Measurements from ENCODE around the gene XYLT2.

DNA sequence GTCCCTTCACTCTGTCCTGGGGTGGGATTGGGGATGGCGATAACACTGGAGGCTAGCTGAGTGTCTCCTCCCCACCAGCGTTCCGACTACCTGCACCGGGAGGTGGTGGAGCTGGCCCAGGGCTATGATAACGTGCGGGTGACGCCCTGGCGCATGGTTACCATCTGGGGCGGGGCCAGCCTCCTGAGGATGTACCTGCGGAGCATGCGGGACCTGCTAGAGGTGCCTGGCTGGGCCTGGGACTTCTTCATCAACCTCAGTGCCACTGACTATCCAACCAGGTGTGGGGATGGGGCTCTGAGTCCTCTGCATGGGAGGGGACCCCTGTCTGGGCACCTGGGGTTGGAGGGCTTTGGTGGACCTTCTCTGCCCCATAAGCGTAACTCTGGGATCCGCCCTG, 8.8 kb downstream of the XYLT2 start:
- TF ChIP-seq NFE2L1 (CRISPR knock-in tag; IDR thresholded peaks at IDR 0.05) (no peak), SP1 (CRISPR knock-in tag; conservative IDR thresholded peaks at IDR 0.05) (no peak), ZNF219 (CRISPR knock-in tag; IDR thresholded peaks at IDR 0.05; ENCODE audit: borderline replicate concordance) (no peak), FOXP1 (CRISPR knock-in tag; IDR thresholded peaks at IDR 0.05; ENCODE audit: borderline replicate concordance) (no peak), ZNF423 (CRISPR knock-in tag; IDR thresholded peaks at IDR 0.05) (no peak), SMAD4 (CRISPR knock-in tag; IDR thresholded peaks at IDR 0.05) (no peak), ZNF396 (CRISPR knock-in tag; IDR thresholded peaks at IDR 0.05; ENCODE audit: borderline replicate concordance) (no peak)
- TF ChIP-seq, protein P1, sequence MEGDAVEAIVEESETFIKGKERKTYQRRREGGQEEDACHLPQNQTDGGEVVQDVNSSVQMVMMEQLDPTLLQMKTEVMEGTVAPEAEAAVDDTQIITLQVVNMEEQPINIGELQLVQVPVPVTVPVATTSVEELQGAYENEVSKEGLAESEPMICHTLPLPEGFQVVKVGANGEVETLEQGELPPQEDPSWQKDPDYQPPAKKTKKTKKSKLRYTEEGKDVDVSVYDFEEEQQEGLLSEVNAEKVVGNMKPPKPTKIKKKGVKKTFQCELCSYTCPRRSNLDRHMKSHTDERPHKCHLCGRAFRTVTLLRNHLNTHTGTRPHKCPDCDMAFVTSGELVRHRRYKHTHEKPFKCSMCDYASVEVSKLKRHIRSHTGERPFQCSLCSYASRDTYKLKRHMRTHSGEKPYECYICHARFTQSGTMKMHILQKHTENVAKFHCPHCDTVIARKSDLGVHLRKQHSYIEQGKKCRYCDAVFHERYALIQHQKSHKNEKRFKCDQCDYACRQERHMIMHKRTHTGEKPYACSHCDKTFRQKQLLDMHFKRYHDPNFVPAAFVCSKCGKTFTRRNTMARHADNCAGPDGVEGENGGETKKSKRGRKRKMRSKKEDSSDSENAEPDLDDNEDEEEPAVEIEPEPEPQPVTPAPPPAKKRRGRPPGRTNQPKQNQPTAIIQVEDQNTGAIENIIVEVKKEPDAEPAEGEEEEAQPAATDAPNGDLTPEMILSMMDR (IDR thresholded peaks at IDR 0.05) = no peak
- TF ChIP-seq, protein P2, sequence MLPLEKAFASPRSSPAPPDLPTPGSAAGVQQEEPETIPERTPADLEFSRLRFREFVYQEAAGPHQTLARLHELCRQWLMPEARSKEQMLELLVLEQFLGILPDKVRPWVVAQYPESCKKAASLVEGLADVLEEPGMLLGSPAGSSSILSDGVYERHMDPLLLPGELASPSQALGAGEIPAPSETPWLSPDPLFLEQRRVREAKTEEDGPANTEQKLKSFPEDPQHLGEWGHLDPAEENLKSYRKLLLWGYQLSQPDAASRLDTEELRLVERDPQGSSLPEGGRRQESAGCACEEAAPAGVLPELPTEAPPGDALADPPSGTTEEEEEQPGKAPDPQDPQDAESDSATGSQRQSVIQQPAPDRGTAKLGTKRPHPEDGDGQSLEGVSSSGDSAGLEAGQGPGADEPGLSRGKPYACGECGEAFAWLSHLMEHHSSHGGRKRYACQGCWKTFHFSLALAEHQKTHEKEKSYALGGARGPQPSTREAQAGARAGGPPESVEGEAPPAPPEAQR (CRISPR knock-in tag; IDR thresholded peaks at IDR 0.05) = no peak
- TF ChIP-seq, protein P3, sequence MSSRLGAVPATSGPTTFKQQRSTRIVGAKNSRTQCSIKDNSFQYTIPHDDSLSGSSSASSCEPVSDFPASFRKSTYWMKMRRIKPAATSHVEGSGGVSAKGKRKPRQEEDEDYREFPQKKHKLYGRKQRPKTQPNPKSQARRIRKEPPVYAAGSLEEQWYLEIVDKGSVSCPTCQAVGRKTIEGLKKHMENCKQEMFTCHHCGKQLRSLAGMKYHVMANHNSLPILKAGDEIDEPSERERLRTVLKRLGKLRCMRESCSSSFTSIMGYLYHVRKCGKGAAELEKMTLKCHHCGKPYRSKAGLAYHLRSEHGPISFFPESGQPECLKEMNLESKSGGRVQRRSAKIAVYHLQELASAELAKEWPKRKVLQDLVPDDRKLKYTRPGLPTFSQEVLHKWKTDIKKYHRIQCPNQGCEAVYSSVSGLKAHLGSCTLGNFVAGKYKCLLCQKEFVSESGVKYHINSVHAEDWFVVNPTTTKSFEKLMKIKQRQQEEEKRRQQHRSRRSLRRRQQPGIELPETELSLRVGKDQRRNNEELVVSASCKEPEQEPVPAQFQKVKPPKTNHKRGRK (CRISPR knock-in tag; IDR thresholded peaks at IDR 0.05; ENCODE audit: borderline replicate concordance) = no peak
- TF ChIP-seq, protein P4, sequence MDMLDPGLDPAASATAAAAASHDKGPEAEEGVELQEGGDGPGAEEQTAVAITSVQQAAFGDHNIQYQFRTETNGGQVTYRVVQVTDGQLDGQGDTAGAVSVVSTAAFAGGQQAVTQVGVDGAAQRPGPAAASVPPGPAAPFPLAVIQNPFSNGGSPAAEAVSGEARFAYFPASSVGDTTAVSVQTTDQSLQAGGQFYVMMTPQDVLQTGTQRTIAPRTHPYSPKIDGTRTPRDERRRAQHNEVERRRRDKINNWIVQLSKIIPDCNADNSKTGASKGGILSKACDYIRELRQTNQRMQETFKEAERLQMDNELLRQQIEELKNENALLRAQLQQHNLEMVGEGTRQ (CRISPR knock-in tag; IDR thresholded peaks at IDR 0.05) = no peak
